ENCODE results near the gene NKAIN2. TPM values are rescaled to one million over a fixed set of nuclear protein-coding genes. Genes with fewer than 3 reads are reported as not detected.

NKAIN2 gene
- total and polyA plus RNA-seq, 5 donors from 2014 or later = not detected

- H3K4me1 ChIP-seq (ENCODE audit: control insufficient read depth, insufficient read depth, low read length, poor library complexity, severe bottlenecking) = no peaks in the 10 kb centered on the region
- no peak for ATAC-seq (ENCODE audit: low read depth in 2 of 2)
- H3K27me3 ChIP-seq (ENCODE audit: control insufficient read depth, insufficient read depth, low read length) = no peaks in the 10 kb centered on the region
- H3K9me3 ChIP-seq (ENCODE audit: control insufficient read depth in 2 of 2, low read length in 2 of 2) = no peaks in the 10 kb centered on the region
- no peaks in the 10 kb centered on the region for H3K36me3 ChIP-seq (ENCODE audit: control insufficient read depth, insufficient read depth, low read length)
- Mint-ChIP-seq H3K27me3 (no peaks in the 10 kb centered on the region), H3K4me1 (no peaks in the 10 kb centered on the region), H3K9me3 (peaks cover 0 to 9% (median 2%) of the 10 kb centered on the region in 7 donors), H3K4me3 (no peak overlapping the region), H3K36me3 (no peaks in the 10 kb centered on the region), H3K27ac (no peak overlapping the region)
- no peak overlapping the region for H3K27ac ChIP-seq (ENCODE audit: insufficient read depth, low read length, poor library complexity, severe bottlenecking)
- no peak for DNase-seq
- no peak overlapping the region for H3K4me3 ChIP-seq (ENCODE audit: low read depth, low read length)
Measured at GRCh38 chr6:124076336-124077048, 272.8 kb downstream of the NKAIN2 start.

- Mint-ChIP-seq H3K27me3 (no peaks in the 10 kb centered on the region), H3K36me3 (no peaks in the 10 kb centered on the region), H3K27ac (no peak overlapping the region)
Measured at GRCh38 chr6:124078169-124078568, 274.5 kb downstream of the NKAIN2 start.

GRCh38 chr6:124080483-124080882, 276.8 kb downstream of the NKAIN2 start:
- Mint-ChIP-seq H3K4me3 (no peak overlapping the region), H3K36me3 (no peaks in the 10 kb centered on the region), H3K9me3 (peaks cover 0 to 16% (median 1%) of the 10 kb centered on the region in 7 donors), H3K27me3 (no peaks in the 10 kb centered on the region), H3K4me1 (no peaks in the 10 kb centered on the region), H3K27ac (no peak overlapping the region)
- Histone ChIP-seq H3K27ac (ENCODE audit: insufficient read depth, low read length, poor library complexity, severe bottlenecking) (no peak overlapping the region), H3K36me3 (ENCODE audit: control insufficient read depth, insufficient read depth, low read length) (no peaks in the 10 kb centered on the region), H3K4me3 (ENCODE audit: low read depth, low read length) (no peak overlapping the region), H3K27me3 (ENCODE audit: control insufficient read depth, insufficient read depth, low read length) (no peaks in the 10 kb centered on the region), H3K9me3 (ENCODE audit: control insufficient read depth in 2 of 2, low read length in 2 of 2) (no peaks in the 10 kb centered on the region), H3K4me1 (ENCODE audit: control insufficient read depth, insufficient read depth, low read length, poor library complexity, severe bottlenecking) (no peaks in the 10 kb centered on the region)
- no peak for DNase-seq
- ATAC-seq (ENCODE audit: low read depth in 2 of 2) = no peak

More at GRCh38 chr6:124078169-124078568, 274.5 kb downstream of the NKAIN2 start:
- DNase-seq = no peak
- H3K4me3 Mint-ChIP-seq = no peak overlapping the region
- no peaks in the 10 kb centered on the region for H3K4me1 Mint-ChIP-seq
- ATAC-seq (ENCODE audit: low read depth in 2 of 2) = no peak
- Histone ChIP-seq H3K9me3 (ENCODE audit: control insufficient read depth in 2 of 2, low read length in 2 of 2) (no peaks in the 10 kb centered on the region), H3K27me3 (ENCODE audit: control insufficient read depth, insufficient read depth, low read length) (no peaks in the 10 kb centered on the region), H3K36me3 (ENCODE audit: control insufficient read depth, insufficient read depth, low read length) (no peaks in the 10 kb centered on the region), H3K4me3 (ENCODE audit: low read depth, low read length) (no peak overlapping the region), H3K4me1 (ENCODE audit: control insufficient read depth, insufficient read depth, low read length, poor library complexity, severe bottlenecking) (no peaks in the 10 kb centered on the region), H3K27ac (ENCODE audit: insufficient read depth, low read length, poor library complexity, severe bottlenecking) (no peak overlapping the region)
- H3K9me3 Mint-ChIP-seq = peaks cover 0 to 9% (median 5%) of the 10 kb centered on the region in 7 donors

GRCh38 chr6:124090491-124090890, 286.8 kb downstream of the NKAIN2 start:
- ATAC-seq (ENCODE audit: low read depth in 2 of 2) = no peak
- no peak for DNase-seq
- H3K4me3 ChIP-seq (ENCODE audit: low read depth, low read length) = no peak overlapping the region
- H3K27ac ChIP-seq (ENCODE audit: insufficient read depth, low read length, poor library complexity, severe bottlenecking) = no peak overlapping the region
- Mint-ChIP-seq H3K27me3 (no peaks in the 10 kb centered on the region), H3K4me3 (no peak overlapping the region), H3K4me1 (no peaks in the 10 kb centered on the region), H3K9me3 (peaks cover 0 to 5% (median 3%) of the 10 kb centered on the region in 7 donors), H3K36me3 (no peaks in the 10 kb centered on the region), H3K27ac (no peak overlapping the region)
- H3K36me3 ChIP-seq (ENCODE audit: control insufficient read depth, insufficient read depth, low read length) = no peaks in the 10 kb centered on the region
- no peaks in the 10 kb centered on the region for H3K9me3 ChIP-seq (ENCODE audit: control insufficient read depth in 2 of 2, low read length in 2 of 2)
- no peaks in the 10 kb centered on the region for H3K4me1 ChIP-seq (ENCODE audit: control insufficient read depth, insufficient read depth, low read length, poor library complexity, severe bottlenecking)
- H3K27me3 ChIP-seq (ENCODE audit: control insufficient read depth, insufficient read depth, low read length) = no peaks in the 10 kb centered on the region

- H3K27me3 ChIP-seq (ENCODE audit: control insufficient read depth, insufficient read depth, low read length) = no peaks in the 10 kb centered on the region
- H3K27me3 Mint-ChIP-seq = no peaks in the 10 kb centered on the region
- H3K36me3 ChIP-seq (ENCODE audit: control insufficient read depth, insufficient read depth, low read length) = no peaks in the 10 kb centered on the region
- H3K36me3 Mint-ChIP-seq = no peaks in the 10 kb centered on the region
- DNase-seq = no peak
- H3K4me1 Mint-ChIP-seq = no peaks in the 10 kb centered on the region
- H3K27ac ChIP-seq (ENCODE audit: insufficient read depth, low read length, poor library complexity, severe bottlenecking) = no peak overlapping the region
- H3K4me1 ChIP-seq (ENCODE audit: control insufficient read depth, insufficient read depth, low read length, poor library complexity, severe bottlenecking) = no peaks in the 10 kb centered on the region
- H3K4me3 ChIP-seq (ENCODE audit: low read depth, low read length) = no peak overlapping the region
- H3K9me3 Mint-ChIP-seq = peaks cover 0 to 5% (median 2%) of the 10 kb centered on the region in 7 donors
- no peaks in the 10 kb centered on the region for H3K9me3 ChIP-seq (ENCODE audit: control insufficient read depth in 2 of 2, low read length in 2 of 2)
- no peak overlapping the region for H3K4me3 Mint-ChIP-seq
- ATAC-seq (ENCODE audit: low read depth in 2 of 2) = no peak
- H3K27ac Mint-ChIP-seq = no peak overlapping the region
Measured at GRCh38 chr6:124099520-124099919, 295.9 kb downstream of the NKAIN2 start.

- ATAC-seq (ENCODE audit: low read depth in 2 of 2) (no peak), DNase-seq (no peak)
- H3K36me3 Mint-ChIP-seq = no peaks in the 10 kb centered on the region
- no peak overlapping the region for H3K27ac Mint-ChIP-seq
- no peaks in the 10 kb centered on the region for H3K36me3 ChIP-seq (ENCODE audit: control insufficient read depth, insufficient read depth, low read length)
- no peak overlapping the region for H3K27ac ChIP-seq (ENCODE audit: insufficient read depth, low read length, poor library complexity, severe bottlenecking)
- no peaks in the 10 kb centered on the region for H3K27me3 Mint-ChIP-seq
- no peaks in the 10 kb centered on the region for H3K4me1 ChIP-seq (ENCODE audit: control insufficient read depth, insufficient read depth, low read length, poor library complexity, severe bottlenecking)
- no peak overlapping the region for H3K4me3 ChIP-seq (ENCODE audit: low read depth, low read length)
- H3K27me3 ChIP-seq (ENCODE audit: control insufficient read depth, insufficient read depth, low read length) = no peaks in the 10 kb centered on the region
- no peaks in the 10 kb centered on the region for H3K4me1 Mint-ChIP-seq
- peaks cover 3 to 7% of the 10 kb centered on the region in 2 experiments for H3K9me3 ChIP-seq (ENCODE audit: control insufficient read depth in 2 of 2, low read length in 2 of 2)
- H3K4me3 Mint-ChIP-seq = no peak overlapping the region
- peaks cover 0 to 46% (median 9%) of the 10 kb centered on the region in 7 donors for H3K9me3 Mint-ChIP-seq
Measured at GRCh38 chr6:124110514-124110913, 306.8 kb downstream of the NKAIN2 start.

GRCh38 chr6:124119596-124119995, 315.9 kb downstream of the NKAIN2 start:
- H3K4me3 ChIP-seq (ENCODE audit: low read depth, low read length) = no peak overlapping the region
- H3K27me3 Mint-ChIP-seq = no peaks in the 10 kb centered on the region
- DNase-seq (no peak), ATAC-seq (ENCODE audit: low read depth in 2 of 2) (no peak)
- no peak overlapping the region for H3K27ac Mint-ChIP-seq
- H3K9me3 ChIP-seq (ENCODE audit: control insufficient read depth in 2 of 2, low read length in 2 of 2) = peaks cover 0 to 5% of the 10 kb centered on the region in 2 experiments
- H3K36me3 Mint-ChIP-seq = no peaks in the 10 kb centered on the region
- no peaks in the 10 kb centered on the region for H3K27me3 ChIP-seq (ENCODE audit: control insufficient read depth, insufficient read depth, low read length)
- H3K9me3 Mint-ChIP-seq = peaks cover 0 to 5% (median 1%) of the 10 kb centered on the region in 7 donors
- H3K4me3 Mint-ChIP-seq = no peak overlapping the region
- H3K27ac ChIP-seq (ENCODE audit: insufficient read depth, low read length, poor library complexity, severe bottlenecking) = no peak overlapping the region
- no peaks in the 10 kb centered on the region for H3K36me3 ChIP-seq (ENCODE audit: control insufficient read depth, insufficient read depth, low read length)
- H3K4me1 Mint-ChIP-seq = no peaks in the 10 kb centered on the region
- H3K4me1 ChIP-seq (ENCODE audit: control insufficient read depth, insufficient read depth, low read length, poor library complexity, severe bottlenecking) = no peaks in the 10 kb centered on the region

GRCh38 chr6:124123617-124124209, 320.0 kb downstream of the NKAIN2 start:
- Histone ChIP-seq H3K9me3 (ENCODE audit: control insufficient read depth in 2 of 2, low read length in 2 of 2) (peaks cover 0 to 2% of the 10 kb centered on the region in 2 experiments), H3K27me3 (ENCODE audit: control insufficient read depth, insufficient read depth, low read length) (no peaks in the 10 kb centered on the region), H3K36me3 (ENCODE audit: control insufficient read depth, insufficient read depth, low read length) (no peaks in the 10 kb centered on the region), H3K4me3 (ENCODE audit: low read depth, low read length) (no peak overlapping the region), H3K27ac (ENCODE audit: insufficient read depth, low read length, poor library complexity, severe bottlenecking) (no peak overlapping the region), H3K4me1 (ENCODE audit: control insufficient read depth, insufficient read depth, low read length, poor library complexity, severe bottlenecking) (no peaks in the 10 kb centered on the region)
- no peak for DNase-seq
- H3K4me3 Mint-ChIP-seq = no peak overlapping the region
- H3K9me3 Mint-ChIP-seq = peaks cover 2 to 18% (median 8%) of the 10 kb centered on the region in 7 donors
- no peaks in the 10 kb centered on the region for H3K27me3 Mint-ChIP-seq
- no peak for ATAC-seq (ENCODE audit: low read depth in 2 of 2)
- no peak overlapping the region for H3K27ac Mint-ChIP-seq
- H3K4me1 Mint-ChIP-seq = no peaks in the 10 kb centered on the region
- H3K36me3 Mint-ChIP-seq = no peaks in the 10 kb centered on the region

Data from CD4-positive, CD25-positive, alpha-beta regulatory T cell (primary cell).